GM21528 (cell line): Measurements from ENCODE around the gene C1orf35.
"Not testable (repeated sequence)": the region's sequence is repeated elsewhere in the genome, so short reads cannot be mapped to it uniquely, and the experiment has no call there.

Experiments
- ATAC-seq: cut with Tn5 transposase; IDR thresholded peaks from one replicate; pipeline ENCODE4 v1.9.1; 2021; ENCODE audit warnings: mild to moderate bottlenecking, moderate library complexity; ENCODE audit not compliant: unreplicated experiment, low FRiP score

C1orf35 gene

DNA sequence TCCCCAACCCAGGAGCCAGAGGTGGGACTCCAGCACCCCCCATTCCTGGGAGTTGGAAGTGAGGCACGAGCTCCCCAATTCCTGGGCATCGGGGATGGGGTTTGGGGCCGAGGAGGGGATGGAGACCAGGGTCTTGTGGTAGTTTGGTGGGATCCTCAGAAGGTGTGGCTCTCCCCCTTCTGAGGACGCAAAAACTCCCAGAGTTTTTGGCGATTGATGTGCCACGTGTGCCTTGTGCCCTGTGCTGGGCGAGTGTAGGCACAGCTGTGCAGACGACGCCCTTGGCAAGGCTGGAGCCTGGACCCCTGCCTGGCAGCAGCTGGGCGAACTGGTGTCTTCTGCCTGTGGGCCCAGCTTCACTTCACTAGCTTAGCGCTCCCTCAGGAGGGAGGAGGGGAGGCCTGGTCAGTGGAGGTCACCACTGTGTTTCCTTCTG, 39.6 kb upstream of the C1orf35 start:
- ATAC-seq = no peak

- ATAC-seq = no peak
These were observed 39.1 kb upstream of the C1orf35 start for GRCh38 chr1:228142155-228142691.

- no peak for ATAC-seq
These were observed 38.3 kb upstream of the C1orf35 start for GRCh38 chr1:228141226-228142044.

DNA sequence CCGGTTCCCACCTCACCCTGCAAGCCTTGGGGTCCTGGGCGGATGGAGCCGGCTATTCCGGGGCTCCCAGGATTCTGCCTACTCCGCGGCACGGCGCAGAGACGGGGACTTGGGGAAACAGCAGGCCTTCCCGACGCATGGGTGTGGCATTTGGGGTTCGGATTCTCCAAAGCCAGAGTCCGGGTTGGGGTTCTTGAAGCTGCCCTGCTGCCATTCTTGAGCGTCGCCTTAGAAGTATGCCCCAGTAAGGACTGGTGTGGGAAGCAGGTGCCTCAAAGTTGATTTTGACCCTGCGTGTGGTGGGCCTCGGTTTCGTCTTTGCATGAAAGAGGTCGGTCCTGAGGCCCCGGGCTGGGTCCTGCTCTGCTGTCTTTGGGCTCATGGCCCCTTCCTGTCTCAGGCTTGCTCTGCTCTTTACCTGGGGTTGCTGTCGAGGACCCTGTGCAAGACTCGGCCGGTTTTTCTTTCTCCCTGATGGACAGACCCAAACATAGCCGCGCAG, 37.6 kb upstream of the C1orf35 start:
- no peak for ATAC-seq

DNA sequence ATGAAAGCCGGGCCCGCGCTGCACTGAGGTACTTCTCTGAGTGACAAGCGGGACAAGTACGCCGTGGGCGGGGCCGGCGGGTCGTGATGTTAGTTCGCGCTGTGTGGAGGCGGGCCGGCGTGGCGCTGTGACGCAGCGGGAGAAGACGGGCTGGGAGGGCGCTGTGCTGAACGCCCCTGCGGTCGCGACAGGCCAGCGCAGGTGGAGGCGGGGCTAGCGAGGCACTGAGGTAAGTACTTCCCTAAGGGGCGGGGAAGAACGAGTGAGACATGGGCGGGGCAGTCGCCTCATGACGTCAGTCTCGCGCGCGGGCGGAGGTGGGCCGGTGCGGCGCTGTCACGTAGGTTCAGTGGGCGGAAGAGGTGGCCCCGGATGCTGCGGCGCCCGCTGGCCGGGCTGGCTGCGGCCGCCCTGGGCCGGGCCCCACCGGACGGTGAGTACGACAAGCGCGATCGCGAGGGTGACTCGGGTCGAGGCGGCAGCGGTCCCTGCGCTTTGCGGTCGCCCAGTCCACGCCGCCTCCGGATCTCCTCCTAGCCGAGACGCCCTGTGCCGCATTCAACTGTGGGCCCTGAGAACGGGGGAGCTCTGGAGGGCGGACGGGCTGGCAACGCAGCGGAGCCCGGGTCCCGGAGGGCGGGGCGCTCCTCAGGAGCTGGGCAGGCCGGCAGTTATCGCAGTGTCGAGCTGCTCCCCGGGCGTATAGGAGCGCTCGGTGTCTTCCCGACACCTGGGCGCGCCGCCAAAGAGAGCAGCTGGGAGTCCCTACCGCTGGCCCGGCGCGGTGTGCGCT, 37.0 kb upstream of the C1orf35 start, which contains the start of gene GUK1:
GUK1 (plus strand) TSS at position 349 of the 793 bp plus-strand sequence; CDS start at position 373, 24 bp downstream.
- peak; percentile 93 for ATAC-seq

DNA sequence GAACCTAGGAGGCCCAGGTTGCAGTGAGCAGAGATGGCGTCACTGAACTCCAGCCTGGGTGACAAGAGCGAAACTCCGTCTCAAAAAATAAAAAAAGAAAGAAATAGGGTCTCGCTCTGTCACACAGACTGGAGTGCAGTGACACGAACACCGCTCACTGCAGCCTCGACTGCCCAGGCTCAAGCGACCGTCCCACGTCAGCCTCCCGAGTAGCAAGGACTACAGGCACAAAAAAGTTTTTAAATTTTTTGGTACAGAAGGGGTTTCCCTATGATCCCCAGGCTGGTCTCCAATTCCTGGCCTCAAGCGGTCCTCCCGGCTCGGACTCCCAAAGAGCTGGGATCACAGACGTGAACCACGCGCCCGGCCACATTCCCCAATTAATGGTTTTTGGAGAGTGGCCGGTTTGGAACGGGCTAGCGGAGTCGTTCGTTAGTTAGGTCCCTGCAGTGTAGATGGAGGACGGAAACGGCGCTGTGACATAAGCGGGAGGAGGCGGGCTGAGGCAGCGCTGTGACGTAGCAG, 36.3 kb upstream of the C1orf35 start:
- ATAC-seq = no peak

DNA sequence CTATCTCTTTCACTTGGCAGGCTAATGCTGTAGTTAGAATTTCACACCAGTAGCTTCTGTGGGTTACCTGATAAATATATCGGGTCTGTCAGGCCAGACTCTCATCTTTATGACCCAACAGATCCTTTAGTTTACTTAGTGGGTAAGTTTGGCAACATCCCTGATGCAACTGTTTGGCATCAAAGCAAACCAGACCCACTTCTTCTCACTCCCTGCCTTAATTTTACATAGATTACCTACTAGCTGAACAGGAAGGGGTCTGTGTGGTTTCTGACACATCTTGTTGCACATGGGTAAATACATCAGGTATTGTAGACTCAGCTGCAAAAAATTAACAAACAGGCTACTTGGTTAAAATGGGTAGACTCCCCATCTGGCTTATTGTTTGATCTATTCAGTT, 33.8 kb upstream of the C1orf35 start:
- no peak for ATAC-seq

DNA sequence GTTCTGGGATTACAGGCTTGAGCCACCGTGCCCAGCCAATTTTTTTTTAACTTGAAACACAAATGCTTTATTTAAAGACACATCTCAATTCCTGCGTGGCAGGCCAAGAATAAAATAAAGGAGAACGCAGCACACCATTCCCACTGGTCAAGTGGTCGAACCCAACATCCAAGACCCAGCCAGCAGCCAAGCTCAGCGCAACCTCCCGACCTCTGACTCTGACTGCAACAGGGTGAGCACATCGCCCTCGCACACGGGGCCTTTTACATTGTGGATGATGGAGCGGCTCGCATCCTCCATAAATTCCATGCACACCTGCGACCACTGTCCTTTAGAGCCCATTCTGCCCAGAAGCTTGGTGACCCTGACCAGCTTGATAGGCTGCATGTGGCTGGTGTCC, 31.5 kb upstream of the C1orf35 start:
- no peak for ATAC-seq

DNA sequence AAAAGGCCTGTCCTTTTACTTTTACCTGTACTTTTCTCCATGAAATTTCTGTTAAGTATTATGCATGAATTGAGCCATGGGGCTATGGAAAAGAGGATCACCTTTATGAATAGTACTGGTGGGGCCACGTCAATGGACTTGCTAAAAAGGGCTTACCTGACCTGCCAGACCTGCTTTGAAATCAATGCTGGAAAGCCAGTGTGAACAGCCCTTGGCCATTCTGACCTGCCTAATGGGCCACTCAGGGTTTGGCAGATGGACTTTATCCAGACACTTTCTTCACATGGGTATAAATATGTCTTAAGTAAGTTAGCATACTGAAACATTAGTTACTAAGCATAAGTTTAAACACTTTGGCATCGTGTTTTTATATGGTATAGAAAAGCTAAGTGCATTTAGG, 28.6 kb upstream of the C1orf35 start:
- no peak for ATAC-seq

GRCh38 chr1:228125185-228125584, 22.1 kb upstream of the C1orf35 start:
- no peak for ATAC-seq

DNA sequence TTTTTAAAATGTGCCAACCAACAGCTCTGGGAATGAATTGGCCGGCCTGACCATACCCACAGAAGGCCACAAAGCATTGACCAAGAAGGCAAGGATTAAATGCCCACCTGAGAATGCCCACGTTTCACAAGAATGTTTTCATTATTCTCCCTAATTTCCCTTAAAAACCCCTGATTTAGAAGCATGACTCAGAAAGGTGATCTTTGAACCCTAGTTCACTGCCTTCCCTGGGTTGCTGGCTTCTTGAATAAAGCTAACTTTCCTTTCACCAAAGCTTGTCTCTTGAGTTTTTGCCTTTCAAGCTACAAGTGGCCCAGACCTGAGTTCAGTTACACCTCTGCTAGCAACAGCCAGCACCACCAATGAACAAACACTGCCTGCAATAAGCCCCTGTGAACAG, 20.4 kb upstream of the C1orf35 start:
- ATAC-seq = no peak

DNA sequence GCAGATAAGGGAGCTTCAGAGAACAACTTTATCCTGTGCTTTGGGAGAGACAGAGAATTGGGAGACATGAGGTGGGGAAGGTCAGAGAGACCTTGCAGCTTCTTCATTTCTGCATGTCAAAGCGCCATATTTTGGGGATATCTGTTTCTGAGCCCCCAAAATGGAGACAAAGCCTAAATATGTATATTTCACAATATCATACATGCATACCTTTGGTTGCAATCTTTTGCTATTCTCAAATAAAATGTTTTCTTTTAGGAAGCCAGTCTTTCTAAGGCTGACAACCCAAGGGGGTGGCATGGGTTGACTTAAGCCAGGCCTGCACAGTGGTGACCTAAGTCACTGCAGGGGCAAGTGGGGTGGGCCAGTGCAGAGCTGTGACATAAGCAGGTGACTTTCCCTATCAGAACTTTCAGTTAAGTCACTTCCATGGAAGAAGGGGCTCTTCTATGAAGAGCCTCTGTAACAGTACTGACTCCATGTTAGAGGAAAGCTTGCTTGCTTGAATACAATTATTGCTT, 19.9 kb upstream of the C1orf35 start:
- no peak for ATAC-seq

GRCh38 chr1:228120857-228121489, 17.8 kb upstream of the C1orf35 start:
- no peak for ATAC-seq

DNA sequence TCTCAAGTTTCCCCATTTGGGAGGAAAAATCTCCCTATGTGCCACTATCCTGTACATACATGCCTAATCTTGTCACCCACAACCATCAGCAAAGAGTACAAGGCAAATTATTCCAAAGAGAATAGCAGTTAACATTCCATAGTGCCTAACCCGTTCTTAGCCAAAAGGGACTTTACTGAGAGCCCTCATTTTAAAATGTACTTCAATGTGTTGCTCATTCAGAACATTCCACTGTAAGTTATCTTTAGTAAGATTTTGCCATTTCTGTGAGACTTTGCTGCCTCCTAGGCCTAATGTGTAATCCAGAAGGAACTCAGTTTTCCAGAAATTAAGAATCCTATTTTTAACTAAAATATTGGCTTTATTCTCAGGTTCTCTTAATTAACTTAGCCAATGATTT, 17.2 kb upstream of the C1orf35 start:
- ATAC-seq = no peak

- no peak for ATAC-seq
These were observed 14.9 kb upstream of the C1orf35 start for GRCh38 chr1:228118040-228118439.

- ATAC-seq = no peak
These were observed 14.2 kb upstream of the C1orf35 start for GRCh38 chr1:228117335-228117734.

- no peak for ATAC-seq
These were observed 11.7 kb upstream of the C1orf35 start for GRCh38 chr1:228114827-228115226.

DNA sequence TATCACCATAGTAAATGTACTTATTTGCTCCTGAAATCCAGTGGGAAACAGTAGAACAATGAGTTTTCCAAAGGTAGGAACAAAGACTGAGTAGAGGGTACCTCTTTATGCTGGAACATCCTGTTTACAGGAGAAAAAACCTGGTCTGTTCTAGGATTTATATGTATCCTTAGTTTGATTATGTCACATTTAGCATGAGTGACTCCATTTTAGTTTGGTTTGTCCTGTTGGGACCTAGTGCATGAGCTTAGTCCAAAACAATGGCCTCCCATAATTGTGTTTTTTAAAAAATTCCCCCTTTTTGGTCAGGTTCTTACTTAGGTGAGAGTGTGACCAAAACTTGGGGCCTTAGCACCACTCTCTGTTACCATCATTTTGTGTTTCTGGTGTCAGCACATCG, 9.5 kb upstream of the C1orf35 start:
- ATAC-seq = no peak

DNA sequence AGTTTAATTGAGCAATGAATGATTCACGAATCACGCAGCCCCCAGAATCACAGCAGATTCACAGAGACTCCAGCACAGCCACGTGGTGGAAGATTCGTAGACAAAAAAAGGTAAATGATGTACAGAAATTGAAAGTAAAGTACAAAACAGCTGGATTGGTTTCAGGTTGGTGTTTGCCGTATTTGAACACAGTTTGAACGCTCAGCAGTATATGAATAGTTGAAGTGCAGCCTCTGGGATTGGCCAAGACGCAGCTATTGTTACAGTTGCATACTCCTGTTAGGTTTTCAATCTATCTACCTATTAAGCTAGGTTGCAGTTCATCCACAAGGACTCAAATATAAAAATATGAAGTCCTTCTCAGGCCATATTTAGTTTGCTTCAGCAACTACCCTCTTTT, 9.0 kb upstream of the C1orf35 start:
- ATAC-seq = no peak

- ATAC-seq = not testable (repeated sequence)
These were observed 8.2 kb upstream of the C1orf35 start for GRCh38 chr1:228111315-228111714.
